Activated CD8-positive, alpha-beta memory T cell treated with anti-CD3 and anti-CD28 coated beads for 4 hours (primary cell): ENCODE data around the gene GRIK3.

ENCODE experiments used
- DNase-seq, 2 donors: peaks; one replicate each; pipeline ENCODE4 v3.0.0-alpha.2; 2020; ENCODE audit warnings: low read depth in 2 of 2

Gene GRIK3

DNA sequence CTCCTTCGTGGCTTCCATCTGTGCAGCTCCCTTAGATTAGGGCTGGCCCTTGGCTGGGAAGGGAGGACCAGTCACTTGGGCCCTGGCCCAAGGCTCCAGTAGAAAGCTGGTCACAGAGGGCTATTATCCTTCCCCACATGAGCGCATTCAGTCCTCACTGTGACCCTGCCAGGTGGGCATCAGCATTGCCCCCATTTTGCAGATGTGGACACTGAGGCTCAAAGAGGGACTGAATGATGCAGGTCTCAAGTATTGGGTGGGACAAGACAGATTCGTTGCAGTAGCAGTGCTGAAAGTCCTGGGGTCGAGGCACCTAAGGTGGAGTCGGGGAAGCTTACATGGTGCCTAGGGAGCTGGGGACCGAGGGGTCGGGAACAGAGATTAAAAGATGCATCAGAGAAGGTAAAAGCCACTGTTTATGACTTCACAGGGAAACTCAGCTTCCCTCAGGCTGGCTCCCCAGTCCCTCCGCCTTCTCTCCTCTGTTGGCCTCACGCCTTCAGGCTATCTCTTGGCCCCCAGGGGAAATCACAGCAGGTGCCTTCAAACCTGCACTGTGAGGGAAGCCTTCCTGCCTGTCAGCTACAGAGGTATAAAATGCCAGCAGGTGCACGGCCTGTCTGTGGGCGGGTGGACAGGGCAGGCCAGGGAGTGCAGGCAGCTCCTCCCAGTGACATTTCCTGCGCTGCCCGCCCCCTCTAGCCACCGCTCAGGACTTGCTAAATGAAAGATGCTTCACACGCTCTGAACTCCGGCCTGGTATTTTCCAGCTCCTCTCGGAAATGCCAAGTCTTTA lies 178.4 kb downstream of the GRIK3 start:
- DNase-seq = no peak

- DNase-seq = no peak
Measured at GRCh38 chr1:36853638-36854037, 180.7 kb downstream of the GRIK3 start.

- DNase-seq = no peak
Measured at GRCh38 chr1:36852586-36852985, 181.7 kb downstream of the GRIK3 start.

- no peak for DNase-seq
Measured at GRCh38 chr1:36851595-36851994, 182.7 kb downstream of the GRIK3 start.

DNA sequence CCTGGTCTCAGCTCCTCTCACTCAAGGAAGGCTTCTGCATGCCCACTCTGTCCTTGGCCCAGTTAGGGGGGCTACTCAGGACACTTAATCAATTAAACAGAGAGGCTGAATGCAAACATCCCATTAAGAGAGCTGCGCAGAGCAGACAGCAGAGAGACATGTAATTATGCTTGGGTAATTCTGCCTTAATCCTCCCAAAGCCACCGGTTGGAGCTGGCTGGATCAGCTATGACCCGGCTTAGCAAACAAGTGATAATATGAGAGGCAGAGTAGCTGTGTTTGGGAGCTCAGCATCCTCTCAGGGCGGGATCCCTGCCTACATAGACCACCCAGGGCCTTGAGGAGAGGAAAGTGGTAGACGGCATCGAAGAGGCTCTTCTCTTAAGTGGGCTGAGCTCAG lies 183.2 kb downstream of the GRIK3 start:
- no peak for DNase-seq

DNA sequence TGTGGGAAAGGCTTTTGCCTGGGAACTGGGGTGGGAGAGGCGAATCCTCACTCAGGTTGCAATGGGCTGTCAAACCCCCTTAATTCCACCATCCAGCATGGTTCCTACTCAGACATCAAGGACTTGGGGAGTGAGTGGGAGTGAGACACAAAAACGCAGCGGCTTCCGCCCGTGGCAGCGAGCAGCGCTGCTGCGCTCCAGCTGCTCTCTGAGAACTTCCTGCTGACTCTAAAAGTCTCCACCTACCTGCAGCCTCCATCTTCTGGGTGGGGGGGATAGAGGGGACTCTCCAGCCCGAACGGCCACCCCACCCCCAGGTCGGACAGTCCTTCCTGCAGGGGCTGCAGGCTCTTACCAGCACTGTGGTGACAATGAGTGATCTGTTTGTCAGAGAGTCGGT lies 184.4 kb downstream of the GRIK3 start:
- DNase-seq = no peak

DNA sequence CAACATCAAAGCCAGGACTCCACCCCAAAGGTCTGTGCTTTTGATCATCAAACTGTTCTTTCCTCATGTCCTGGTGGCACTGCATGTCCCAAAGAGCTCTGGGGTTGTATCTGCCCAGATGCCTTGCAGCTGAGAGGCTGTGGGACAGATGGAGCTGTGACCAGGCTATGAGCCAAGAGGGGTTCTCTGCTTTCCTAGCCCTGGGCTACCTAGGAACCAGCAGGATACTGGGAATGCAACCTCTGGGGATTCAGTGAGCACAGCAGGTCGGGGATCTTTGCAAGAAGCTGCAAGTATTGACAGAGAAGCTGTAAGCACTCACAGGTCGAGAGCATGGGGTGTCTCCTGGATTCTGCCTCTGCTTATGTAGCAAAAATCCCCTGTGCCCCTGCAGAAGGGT lies 186.6 kb downstream of the GRIK3 start:
- no peak for DNase-seq

DNA sequence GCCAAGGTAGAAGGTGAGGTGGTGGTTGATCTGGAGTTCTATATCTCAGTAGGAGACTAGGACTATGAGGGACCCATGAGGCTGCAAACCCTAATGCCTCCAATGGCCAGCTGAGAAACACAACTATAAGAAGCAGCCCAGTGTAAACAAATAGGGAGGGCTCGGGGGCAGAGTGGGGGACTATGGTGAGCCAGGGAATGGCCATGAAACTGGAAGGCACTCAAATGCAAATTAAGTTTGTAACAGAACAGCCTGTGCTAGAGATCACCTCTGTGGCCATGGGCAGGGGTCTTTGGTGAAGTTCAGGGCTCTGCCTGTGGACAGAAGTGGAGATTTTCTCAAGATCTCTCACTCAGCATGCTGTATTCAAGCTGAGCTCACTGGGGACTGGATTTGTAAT lies 187.1 kb downstream of the GRIK3 start:
- no peak for DNase-seq

GRCh38 chr1:36846357-36846756 lies 188.0 kb downstream of the GRIK3 start:
- DNase-seq = no peak

DNA sequence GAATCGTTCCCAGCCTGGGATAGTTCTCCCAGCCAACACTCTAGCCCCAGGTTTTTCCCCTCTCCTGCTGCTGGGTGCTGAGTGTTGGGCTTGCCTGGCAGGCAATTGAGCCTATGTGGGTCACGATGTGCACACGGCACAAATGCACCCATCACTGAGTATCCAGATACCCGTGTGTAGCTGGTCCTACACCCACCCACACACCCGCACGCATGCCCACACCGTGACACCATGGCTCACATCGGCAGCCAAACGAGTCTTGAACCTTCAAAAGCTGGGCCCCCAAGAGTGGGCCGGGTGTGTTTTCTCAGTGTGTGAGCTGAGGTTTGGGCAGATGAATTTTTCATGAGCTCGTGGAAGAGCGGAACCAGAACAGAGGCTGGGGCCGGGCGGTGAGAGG lies 188.5 kb downstream of the GRIK3 start:
- no peak for DNase-seq

- no peak for DNase-seq
Measured at GRCh38 chr1:36844917-36845316, 189.4 kb downstream of the GRIK3 start.

DNA sequence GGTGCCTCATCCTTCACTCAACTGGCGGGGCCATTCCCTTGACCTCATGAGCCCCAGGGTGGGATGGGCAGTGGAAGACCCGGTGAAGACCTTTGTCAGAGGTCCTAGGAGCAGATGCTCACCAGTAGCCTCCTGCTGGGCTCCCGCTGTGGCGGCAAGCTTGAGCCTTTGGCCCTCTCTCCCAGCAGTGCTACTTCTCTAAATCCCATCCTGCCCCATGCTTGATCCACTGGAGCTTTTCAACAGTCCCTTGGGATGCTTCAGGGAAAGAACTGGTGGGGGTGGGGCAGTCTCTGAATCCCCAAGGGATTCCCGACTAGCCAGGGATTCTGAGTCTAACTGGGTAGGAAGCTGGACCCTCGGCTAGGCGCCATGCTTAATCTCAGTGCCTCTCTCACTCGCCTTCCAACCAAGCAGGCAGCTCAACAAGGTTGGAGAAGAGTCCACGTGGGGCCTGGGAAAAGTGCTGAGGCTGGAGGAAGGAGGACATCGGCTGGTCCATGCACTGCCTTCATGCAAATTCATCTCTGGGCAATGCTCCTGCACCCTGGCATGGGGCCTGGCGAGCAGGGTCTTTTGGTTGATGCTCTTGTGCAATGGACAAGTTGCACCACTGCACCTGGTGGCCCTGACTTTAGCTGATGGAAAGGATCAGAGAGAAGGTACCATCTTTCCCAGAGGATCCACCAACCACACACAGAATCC lies 190.3 kb downstream of the GRIK3 start:
- DNase-seq = no peak

DNA sequence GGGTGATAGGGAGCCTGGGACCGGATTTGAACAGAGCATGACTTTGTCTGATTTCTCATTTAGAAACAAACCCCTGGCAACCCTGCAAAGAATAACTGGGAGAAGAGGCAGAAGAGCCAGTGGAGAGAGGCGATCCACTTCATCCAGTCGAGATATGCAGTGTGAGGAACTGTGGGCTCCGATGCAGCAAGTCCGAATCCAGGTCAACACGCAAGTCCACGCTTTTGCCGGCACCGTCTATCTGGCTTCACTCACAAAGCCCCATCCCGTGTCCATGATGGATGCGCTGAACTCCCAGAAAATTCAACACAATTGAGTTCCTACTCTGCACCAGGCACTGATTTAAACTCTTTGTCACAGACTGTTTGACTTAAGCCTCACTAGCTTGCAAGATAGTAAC lies 191.3 kb downstream of the GRIK3 start:
- no peak for DNase-seq

GRCh38 chr1:36842448-36842847 lies 191.9 kb downstream of the GRIK3 start:
- DNase-seq = no peak

- DNase-seq = no peak
Measured at GRCh38 chr1:36839485-36839884, 194.8 kb downstream of the GRIK3 start.

GRCh38 chr1:36838888-36839287 lies 195.4 kb downstream of the GRIK3 start:
- no peak for DNase-seq

DNA sequence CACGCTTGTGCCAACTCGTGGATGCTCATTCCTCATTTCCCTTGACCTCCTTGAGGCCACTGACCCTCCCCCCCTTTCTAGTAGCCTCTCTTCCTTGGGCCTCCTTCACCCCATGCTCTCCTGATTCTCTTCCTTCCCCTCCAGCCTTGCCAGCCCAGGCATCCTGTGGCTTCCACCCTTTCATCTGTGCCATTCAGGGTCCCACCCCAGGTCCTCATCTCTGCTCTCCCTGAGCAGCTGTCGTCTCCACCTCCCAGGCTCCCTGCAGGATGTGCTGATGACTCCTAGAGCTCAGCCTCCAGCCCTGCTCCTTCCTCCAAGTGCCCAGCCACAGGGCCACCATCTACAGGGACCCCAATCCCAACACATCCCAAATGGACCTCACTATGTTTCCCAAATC lies 197.4 kb downstream of the GRIK3 start:
- no peak for DNase-seq

GRCh38 chr1:36836196-36836883 lies 198.0 kb downstream of the GRIK3 start:
- no peak for DNase-seq

GRCh38 chr1:36835696-36836095 lies 198.6 kb downstream of the GRIK3 start:
- no peak for DNase-seq

DNA sequence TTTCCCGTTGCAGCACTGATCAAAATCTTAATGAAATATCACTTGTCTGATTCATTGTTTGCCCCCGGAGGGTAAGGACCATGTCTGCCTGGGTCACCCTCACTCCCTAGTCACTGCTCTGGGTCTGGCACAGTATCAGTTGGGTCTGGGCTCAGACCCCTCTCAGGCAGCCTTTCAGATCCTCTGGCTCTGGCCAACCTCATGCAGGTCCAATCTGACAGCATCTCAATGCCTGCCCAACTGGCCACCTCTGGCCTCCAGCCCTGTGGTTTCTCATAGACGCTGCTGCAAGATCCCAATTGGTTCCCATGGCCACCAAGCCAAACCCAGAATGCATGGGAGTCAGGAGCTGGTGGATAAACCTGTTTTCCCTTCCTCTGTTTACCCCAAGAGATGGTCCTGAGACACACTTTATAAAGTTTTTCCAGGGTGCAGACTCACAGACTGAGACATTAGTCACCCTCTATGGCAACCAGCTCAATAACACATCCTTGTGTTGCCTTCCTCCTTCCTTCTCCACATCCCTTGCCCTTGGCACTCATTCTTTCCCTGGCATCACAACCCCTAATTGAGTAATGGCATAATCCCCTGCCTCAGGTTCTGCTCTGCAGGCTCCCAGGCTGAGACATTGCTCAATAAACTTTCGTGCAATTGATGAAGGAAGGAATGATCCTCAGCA lies 199.2 kb downstream of the GRIK3 start:
- DNase-seq = no peak

- DNase-seq = no peak
Measured at GRCh38 chr1:36834586-36834985, 199.7 kb downstream of the GRIK3 start.

GRCh38 chr1:36831186-36831810 lies 203.0 kb downstream of the GRIK3 start:
- DNase-seq = no peak
